Omental fat pad (tissue), 4 donors: ENCODE measurements around the gene VOPP1. TPM values are rescaled to one million over a fixed set of nuclear protein-coding genes. Genes with fewer than 3 reads are reported as not detected.

Experiments used
- ATAC-seq: fragments of 150-250 bp; one replicate; pipeline ENCODE4 v1.9.1; 2016; ENCODE audit warnings: mild to moderate bottlenecking, moderate library complexity; ENCODE audit not compliant: low FRiP score
- DNase-seq: peaks from one replicate; pipeline ENCODE4 v3.0.0-alpha.2; 2019; ENCODE audit warnings: low spot score
- CTCF ChIP-seq, 3 donors: fragments of 450-650 bp; IDR thresholded peaks; one replicate each; pipeline ENCODE4 v1.5.1; 2016 to 2017; ENCODE audit warnings: antibody characterized with exemption in 3 of 3, mild to moderate bottlenecking in 3 of 3, moderate library complexity in 2 of 3
- total RNA-seq, 4 donors: library from RNA; depleted of rRNA; stranded (reverse); fragments of >200 nt; gene quantifications; one replicate each; pipeline ENCODE4 v1.1.0, GENCODE V29; 2016

The VOPP1 gene
- total RNA-seq, 4 donors from 2014 or later = 31.3 to 64.0 (median 57.9) TPM

DNA sequence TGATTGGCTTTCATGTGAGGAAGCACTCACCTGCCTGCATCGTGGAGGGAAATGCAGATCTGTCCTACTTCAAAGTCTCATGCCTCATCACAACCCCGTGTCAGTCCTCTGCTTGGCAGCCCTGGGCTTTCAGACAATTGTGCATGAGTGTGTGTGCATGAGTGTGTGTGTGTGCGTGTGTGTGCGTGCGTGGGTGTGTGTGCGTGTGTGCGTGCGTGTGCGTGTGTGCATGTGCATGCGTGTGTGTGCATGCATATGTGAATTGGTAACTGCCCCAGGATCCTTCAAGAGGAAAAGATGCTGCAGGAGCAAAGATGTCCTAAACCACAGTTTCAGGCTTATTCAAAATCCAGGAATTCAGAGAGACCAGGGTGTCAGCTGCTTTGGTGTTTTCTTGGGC lies 135.8 kb downstream of the VOPP1 start:
- no peak for DNase-seq
- no peak for TF ChIP-seq CTCF (IDR thresholded peaks at IDR 0.05)
- no peak for ATAC-seq

GRCh38 chr7:55435466-55435865 lies 136.8 kb downstream of the VOPP1 start:
- no peak for TF ChIP-seq CTCF (IDR thresholded peaks at IDR 0.05)
- DNase-seq = no peak
- no peak for ATAC-seq

GRCh38 chr7:55432939-55433784 lies 139.1 kb downstream of the VOPP1 start:
- DNase-seq = no peak
- no peak for ATAC-seq
- no peak for TF ChIP-seq CTCF (IDR thresholded peaks at IDR 0.05)

GRCh38 chr7:55432506-55432905 lies 139.8 kb downstream of the VOPP1 start:
- no peak for DNase-seq
- no peak for TF ChIP-seq CTCF (IDR thresholded peaks at IDR 0.05)
- no peak for ATAC-seq

- no peak for TF ChIP-seq CTCF (IDR thresholded peaks at IDR 0.05)
- ATAC-seq (no peak), DNase-seq (no peak)
Measured at GRCh38 chr7:55431898-55432297, 140.4 kb downstream of the VOPP1 start.

GRCh38 chr7:55429835-55430499 lies 142.3 kb downstream of the VOPP1 start:
- ATAC-seq = no peak
- no peak for TF ChIP-seq CTCF (IDR thresholded peaks at IDR 0.05)
- DNase-seq = no peak

DNA sequence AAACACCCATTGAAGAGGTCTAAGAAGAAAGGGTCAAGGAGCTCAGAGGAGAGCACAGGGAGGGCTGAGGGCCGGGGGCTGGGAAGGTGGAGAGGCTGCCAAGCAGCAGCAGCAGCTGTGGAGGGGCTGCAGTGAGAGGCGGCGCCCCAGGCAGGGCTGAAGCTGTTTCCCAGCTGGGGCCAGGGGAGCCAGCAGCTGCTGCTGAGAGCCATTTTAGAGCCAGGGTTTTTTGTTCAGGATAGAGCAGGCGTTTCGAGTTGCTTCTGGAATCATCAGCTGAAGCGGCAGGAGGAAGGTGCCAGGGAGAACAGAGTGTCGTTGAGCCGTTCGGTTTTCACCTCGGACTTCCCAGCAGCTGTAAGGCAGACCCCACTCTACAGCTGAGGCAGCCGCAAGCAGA lies 144.5 kb downstream of the VOPP1 start:
- DNase-seq (no peak), ATAC-seq (no peak)
- TF ChIP-seq CTCF (IDR thresholded peaks at IDR 0.05) = no peak
